A549 (cell line): Measurements from ENCODE around the gene CLEC16A. TPM values are rescaled to one million over a fixed set of nuclear protein-coding genes. Genes with fewer than 3 reads are reported as not detected.

Experiments
- ATAC-seq, 2 experiments: fragments of 200-7000 bp in 1 of 2; fragments of >200 bp in 1 of 2; cut with Nextera tagmentation in 1 of 2; cut with Tn5 transposase in 1 of 2; 3 replicates each; pipeline versions ENCODE4 v1.8.0 to v1.9.1; 2018 to 2020; ENCODE audit warnings: mild to moderate bottlenecking in 1 of 2, moderate library complexity in 1 of 2
- CTCF ChIA-PET: fragments of 300-600 bp; sonication (Branson Sonifier 250); formaldehyde crosslinking; extraction: SDS; loops from one replicate; lab custom pipeline; 2021; ENCODE audit warnings: antibody characterized with exemption, inconsistent platforms; lab: Yijun Ruan, JAX
- POLR2A ChIA-PET: fragments of 350-600 bp; formaldehyde crosslinking; extraction: SDS; loops from one replicate; lab custom pipeline; 2021; ENCODE audit warnings: antibody characterized with exemption, inconsistent platforms; lab: Yijun Ruan, JAX
- DNase-seq, 2 experiments: peaks; one replicate each; pipeline versions ENCODE4 v3.0.0 to v3.0.0-alpha.2; 2011 to 2016; ENCODE audit warnings: low read depth in 1 of 2, low spot score in 1 of 2
- FAIRE-seq: peaks from 2 replicates; lab custom pipeline; 2011; peaks lifted over from hg19 to GRCh38; lab: Jason Lieb, UNC
- H3K27ac ChIP-seq, 2 experiments: fragments of >200 bp; sonication (Bioruptor Twin); formaldehyde crosslinking; 3 replicates each; pipeline ENCODE4 v1.5.1; 2016 to 2017
- H3K4me1 ChIP-seq: fragments of >200 bp; sonication (Bioruptor Twin); formaldehyde crosslinking; 3 replicates; pipeline ENCODE4 v1.6.1; 2016
- H3K4me2 ChIP-seq: fragments of >200 bp; sonication (Bioruptor Twin); formaldehyde crosslinking; 3 replicates; pipeline ENCODE4 v1.6.1; 2016
- H3K4me3 ChIP-seq: fragments of >200 bp; sonication (Bioruptor Twin); formaldehyde crosslinking; 3 replicates; pipeline ENCODE4 v1.5.1; 2016
- H3K9me3 ChIP-seq: fragments of >200 bp; sonication (Bioruptor Twin); formaldehyde crosslinking; 3 replicates; pipeline ENCODE4 v1.6.1; 2016
- BHLHE40 ChIP-seq: IDR thresholded peaks from 2 replicates; pipeline ENCODE4 v1.6.1; 2012; ENCODE audit warnings: low read depth, low read length, inconsistent platforms
- CBX8 ChIP-seq: fragments of 200-600 bp; sonication (generic); IDR thresholded peaks from 2 replicates; pipeline ENCODE4 v1.6.1; 2016
- CTCF ChIP-seq: fragments of >200 bp; sonication (Bioruptor Twin); formaldehyde crosslinking; IDR thresholded peaks from 3 replicates; pipeline ENCODE4 v1.5.1; 2016
- E2F6 ChIP-seq: IDR thresholded peaks from 2 replicates; pipeline ENCODE4 v1.6.1; 2012; ENCODE audit warnings: low read depth, borderline replicate concordance
- EHF ChIP-seq: fragments of 250-450 bp; sonication (Bioruptor Pico); IDR thresholded peaks from 2 replicates; pipeline ENCODE4 v1.5.0; 2020; ENCODE audit warnings: mild to moderate bottlenecking
- EHMT2 ChIP-seq: fragments of 200-600 bp; sonication (generic); IDR thresholded peaks from 2 replicates; pipeline ENCODE4 v1.6.1; 2016; ENCODE audit warnings: antibody characterized with exemption, low read depth, mild to moderate bottlenecking, moderate library complexity
- FOSB ChIP-seq: fragments of 250-450 bp; sonication (Bioruptor Pico); IDR thresholded peaks from 2 replicates; pipeline ENCODE4 v1.5.0; 2020; ENCODE audit warnings: mild to moderate bottlenecking, moderate library complexity
- HEYL ChIP-seq: fragments of 250-450 bp; sonication (Bioruptor Pico); IDR thresholded peaks from 2 replicates; pipeline ENCODE4 v1.8.0; 2021; ENCODE audit warnings: mild to moderate bottlenecking, moderate library complexity
- HOXA7 ChIP-seq: fragments of 250-450 bp; sonication (Bioruptor Pico); IDR thresholded peaks from 2 replicates; pipeline ENCODE4 v1.5.0; 2020; ENCODE audit warnings: mild to moderate bottlenecking, moderate library complexity
- HOXB13 ChIP-seq: fragments of 250-450 bp; sonication (Bioruptor Pico); IDR thresholded peaks from 2 replicates; pipeline ENCODE4 v1.5.0; 2020; ENCODE audit warnings: low read depth, mild to moderate bottlenecking, moderate library complexity
- HOXB5 ChIP-seq: fragments of 250-450 bp; sonication (Bioruptor Pico); IDR thresholded peaks from 2 replicates; pipeline ENCODE4 v1.5.0; 2020; ENCODE audit warnings: mild to moderate bottlenecking, moderate library complexity
- JUN ChIP-seq, 2 experiments: fragments of >200 bp; sonication (Bioruptor Twin); formaldehyde crosslinking; IDR thresholded peaks; 2 replicates in 1 of 2; 3 replicates in 1 of 2; pipeline ENCODE4 v1.6.1; 2016 to 2017
- JUNB ChIP-seq: fragments of >200 bp; sonication (Bioruptor Twin); formaldehyde crosslinking; IDR thresholded peaks from 2 replicates; pipeline ENCODE4 v1.6.1; 2016
- KDM5A ChIP-seq: fragments of 200-600 bp; sonication (generic); IDR thresholded peaks from 2 replicates; pipeline ENCODE4 v1.6.1; 2016; ENCODE audit warnings: antibody characterized with exemption, mild to moderate bottlenecking
- MAX ChIP-seq: IDR thresholded peaks from 2 replicates; pipeline ENCODE4 v1.6.1; 2012
- MAZ ChIP-seq: fragments of 150-350 bp; IDR thresholded peaks from 2 replicates; pipeline ENCODE4 v1.6.1; 2014; ENCODE audit warnings: antibody characterized with exemption, low read depth, low read length, borderline replicate concordance
- NFE2L2 ChIP-seq: fragments of 150-350 bp; conservative IDR thresholded peaks from 2 replicates; pipeline ENCODE4 v1.6.1; 2014; ENCODE audit warnings: low read length
- PBX3 ChIP-seq: IDR thresholded peaks from 2 replicates; pipeline ENCODE4 v1.6.1; 2012
- POLR2A ChIP-seq: IDR thresholded peaks from 2 replicates; pipeline ENCODE4 v1.6.1; 2012; ENCODE audit warnings: mild to moderate bottlenecking, low read length
- POLR2AphosphoS2 ChIP-seq: conservative IDR thresholded peaks from 2 replicates; pipeline ENCODE4 v1.6.1; 2012; ENCODE audit warnings: low read length, improper control_type of control experiment, inconsistent platforms
- RARB ChIP-seq: fragments of 250-450 bp; sonication (Bioruptor Pico); IDR thresholded peaks from 2 replicates; pipeline ENCODE4 v1.8.0; 2021; ENCODE audit warnings: mild to moderate bottlenecking, moderate library complexity
- REST ChIP-seq: fragments of 200-600 bp; sonication (generic); IDR thresholded peaks from 2 replicates; pipeline ENCODE4 v1.6.1; 2016; ENCODE audit warnings: antibody characterized with exemption, mild to moderate bottlenecking, moderate library complexity
- RFX5 ChIP-seq: fragments of 450-650 bp; IDR thresholded peaks from 2 replicates; pipeline ENCODE4 v1.7.1; 2014; ENCODE audit warnings: antibody characterized with exemption, mild to moderate bottlenecking, moderate library complexity
- RNF2 ChIP-seq: fragments of 200-600 bp; sonication (generic); IDR thresholded peaks from 2 replicates; pipeline ENCODE4 v1.6.1; 2016; ENCODE audit warnings: low read depth, mild to moderate bottlenecking, antibody characterized with exemption, moderate library complexity, borderline replicate concordance
- SMC3 ChIP-seq: fragments of >200 bp; sonication (Bioruptor Twin); formaldehyde crosslinking; IDR thresholded peaks from 3 replicates; pipeline ENCODE4 v1.6.1; 2018; ENCODE audit warnings: inconsistent platforms
- ZC3H11A ChIP-seq: fragments of 450-650 bp; IDR thresholded peaks from 2 replicates; pipeline ENCODE4 v1.6.1; 2014; ENCODE audit warnings: antibody characterized with exemption, mild to moderate bottlenecking
- ZFP36 ChIP-seq: fragments of 450-650 bp; IDR thresholded peaks from 2 replicates; pipeline ENCODE4 v1.6.1; 2014; ENCODE audit warnings: borderline replicate concordance; ENCODE audit not compliant: partially characterized antibody
- WGBS: methylation state at CpG from one replicate; pipeline ENCODE4 v1.1.6; 2017; ENCODE audit errors: missing lambda C conversion rate; 5-methylcytosine and 5-hydroxymethylcytosine counted together
- polyA plus RNA-seq, 4 experiments: library from polyadenylated mRNA; depleted of rRNA in 3 of 4; stranded (reverse); fragments of >200 nt; fragmentation: RNase III in 1 of 4; extraction: RNeasy Plus Mini Kit Qiagen cat#74134 plus additional on column Dnase treatment in 1 of 4; gene quantifications; 2 replicates in 3 of 4; 3 replicates in 1 of 4; pipeline ENCODE4 v1.2.3, GENCODE V29; 2011 to 2017

CLEC16A gene
- polyA plus RNA-seq, 2 of the 4 experiments (the other 2 are of a cell fraction), result 8.3 to 10.4 TPM

- Histone ChIP-seq H3K4me3 (no peak overlapping the region), H3K9me3 (no peaks in the 10 kb centered on the region), H3K27ac (no peak overlapping the region), H3K4me1 (no peaks in the 10 kb centered on the region), H3K4me2 (no peak overlapping the region)
- DNase-seq, result no peak
- FAIRE-seq, result no peak
- ChIA-PET POLR2A (interaction anchor here (1.4 kb wide), 1 partner anchor 10 kb away, joined by 3 read pairs; no protein-coding TSS in a partner anchor), CTCF (interaction anchor here (0.7 to 1.5 kb wide), 5 partner anchors 12 to 351 kb away, joined by 3 to 6 read pairs (median 3); no protein-coding TSS in a partner anchor)
- TF ChIP-seq CBX8, result no peak
- TF ChIP-seq HEYL (CRISPR knock-in tag), result no peak
- no peak for TF ChIP-seq CTCF
- no peak for TF ChIP-seq ZC3H11A
- TF ChIP-seq BHLHE40, result no peak
- TF ChIP-seq REST, result no peak
- no peak for TF ChIP-seq RARB (CRISPR knock-in tag)
- TF ChIP-seq KDM5A, result no peak
- TF ChIP-seq ZFP36, result no peak
- TF ChIP-seq JUNB, result no peak
- no peak for TF ChIP-seq E2F6
- TF ChIP-seq EHF (CRISPR knock-in tag), result no peak
- TF ChIP-seq FOSB (CRISPR knock-in tag), result no peak
- TF ChIP-seq POLR2A, result no peak
- TF ChIP-seq SMC3, result no peak
- TF ChIP-seq NFE2L2, result no peak
- no peak for TF ChIP-seq MAX
- no peak for TF ChIP-seq RFX5
- WGBS, result 81% methylated on average over 3 of the region's 5 CpGs
- ATAC-seq, result no peak
Measured at GRCh38 chr16:11004973-11005610, 60.7 kb downstream of the CLEC16A start.

- TF ChIP-seq JUN (IDR thresholded peaks at IDR 0.05) (no peak), HOXB5 (no peak), HOXA7 (CRISPR knock-in tag) (no peak), EHMT2 (no peak), RNF2 (no peak), POLR2AphosphoS2 (no peak), CBX8 (no peak), PBX3 (no peak), MAZ (no peak), HOXB13 (CRISPR knock-in tag) (no peak)
- ChIA-PET CTCF (interaction anchor here (0.7 to 1.5 kb wide), 4 partner anchors 12 to 351 kb away, joined by 3 to 6 read pairs (median 4); no protein-coding TSS in a partner anchor), POLR2A (interaction anchor here (1.4 kb wide), 1 partner anchor 9 kb away, joined by 3 read pairs; no protein-coding TSS in a partner anchor)
- FAIRE-seq (no peak), ATAC-seq (no peak), DNase-seq (no peak)
- H3K4me3 ChIP-seq, result no peak overlapping the region
- no peaks in the 10 kb centered on the region for H3K4me1 ChIP-seq
- no peak overlapping the region for H3K4me2 ChIP-seq
- no peaks in the 10 kb centered on the region for H3K9me3 ChIP-seq
- WGBS, result 69% methylated on average over 4 of the region's 4 CpGs
- H3K27ac ChIP-seq, result no peak overlapping the region
Measured at GRCh38 chr16:11005611-11005975, 61.2 kb downstream of the CLEC16A start.
